HG03469 (cell line): Measurements from ENCODE around the gene C2CD3.
"Not testable (repeated sequence)": the region's sequence is repeated elsewhere in the genome, so short reads cannot be mapped to it uniquely, and the experiment has no call there.

ENCODE experiments used
- ATAC-seq: cut with Tn5 transposase; IDR thresholded peaks from one replicate; pipeline ENCODE4 v1.9.1; 2021; ENCODE audit warnings: mild to moderate bottlenecking, moderate library complexity, moderate number of reproducible peaks; ENCODE audit not compliant: unreplicated experiment

Gene C2CD3

GRCh38 chr11:74159642-74160041, 11.2 kb downstream of the C2CD3 start:
- ATAC-seq = no peak

GRCh38 chr11:74157169-74157568, 13.6 kb downstream of the C2CD3 start:
- no peak for ATAC-seq

GRCh38 chr11:74154620-74155281, 16.1 kb downstream of the C2CD3 start:
- no peak for ATAC-seq

- no peak for ATAC-seq
Measured at GRCh38 chr11:74153224-74153623, 17.6 kb downstream of the C2CD3 start.

- no peak for ATAC-seq
Measured at GRCh38 chr11:74147199-74147929, 23.4 kb downstream of the C2CD3 start.

GRCh38 chr11:74144592-74144991, 26.2 kb downstream of the C2CD3 start:
- no peak for ATAC-seq

- no peak for ATAC-seq
Measured at GRCh38 chr11:74142624-74143023, 28.2 kb downstream of the C2CD3 start.

GRCh38 chr11:74141908-74142307, 28.9 kb downstream of the C2CD3 start:
- no peak for ATAC-seq

GRCh38 chr11:74141241-74141695, 29.5 kb downstream of the C2CD3 start:
- ATAC-seq = no peak

GRCh38 chr11:74139919-74140431, 30.8 kb downstream of the C2CD3 start:
- ATAC-seq = not testable (repeated sequence)

GRCh38 chr11:74139151-74139918, 31.5 kb downstream of the C2CD3 start:
- ATAC-seq = no peak

GRCh38 chr11:74138572-74138971, 32.2 kb downstream of the C2CD3 start:
- ATAC-seq = no peak

- ATAC-seq = no peak
Measured at GRCh38 chr11:74138021-74138420, 32.8 kb downstream of the C2CD3 start.

GRCh38 chr11:74135127-74135840, 35.5 kb downstream of the C2CD3 start:
- ATAC-seq = no peak

GRCh38 chr11:74134661-74135060, 36.1 kb downstream of the C2CD3 start:
- ATAC-seq = no peak

- ATAC-seq = no peak
Measured at GRCh38 chr11:74133436-74133835, 37.4 kb downstream of the C2CD3 start.

GRCh38 chr11:74132833-74133232, 38.0 kb downstream of the C2CD3 start:
- ATAC-seq = no peak

GRCh38 chr11:74129121-74129520, 41.7 kb downstream of the C2CD3 start:
- not testable (repeated sequence) for ATAC-seq

GRCh38 chr11:74123008-74123448, 47.8 kb downstream of the C2CD3 start:
- ATAC-seq = no peak

GRCh38 chr11:74121804-74122203, 49.0 kb downstream of the C2CD3 start:
- no peak for ATAC-seq
